ENCODE results near the gene CNTN6. TPM values are rescaled to one million over a fixed set of nuclear protein-coding genes. Genes with fewer than 3 reads are reported as not detected.

CNTN6 gene
- total and polyA plus RNA-seq, 12 donors = 0.01 to 0.22 (median 0.11) TPM; not detected in 9

DNA sequence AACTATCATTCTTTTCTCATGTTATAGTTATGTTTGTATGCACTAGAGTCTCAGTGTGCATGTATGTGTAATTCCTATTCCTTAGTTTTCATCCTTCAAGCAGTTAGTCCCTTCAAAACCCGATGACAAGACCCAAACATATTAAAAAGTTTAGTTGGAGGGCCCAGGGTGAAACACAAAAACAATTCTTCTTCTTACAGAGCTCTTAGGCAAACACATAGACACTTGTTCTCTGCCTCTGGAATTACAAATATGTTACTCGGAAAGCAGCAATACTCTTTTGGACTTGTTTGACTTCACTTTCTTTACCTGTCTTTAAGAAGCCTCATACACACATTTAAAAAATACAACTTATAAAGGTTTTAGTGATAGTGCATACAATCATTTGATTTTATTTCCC is 763 bp upstream of the CNTN6 start:
- DNase-seq = no peak
- ATAC-seq = no peak
- 66 to 72% methylated on average over 2 of the region's 2 CpGs for WGBS, 2 donors
- Histone ChIP-seq H3K9me3 (peaks cover 0 to 8% (median 0%) of the 10 kb centered on the region in 11 donors), H3K36me3 (no peaks in the 10 kb centered on the region), H3K4me1 (no peaks in the 10 kb centered on the region), H3K27ac (no peak overlapping the region), H3K27me3 (peaks cover 0 to 28% (median 0%) of the 10 kb centered on the region in 7 donors), H3K4me3 (no peak overlapping the region)
- intact Hi-C loops (cut with DNase I) = no loop called here
- no peak for TF ChIP-seq CTCF (IDR thresholded peaks at IDR 0.05)

DNA sequence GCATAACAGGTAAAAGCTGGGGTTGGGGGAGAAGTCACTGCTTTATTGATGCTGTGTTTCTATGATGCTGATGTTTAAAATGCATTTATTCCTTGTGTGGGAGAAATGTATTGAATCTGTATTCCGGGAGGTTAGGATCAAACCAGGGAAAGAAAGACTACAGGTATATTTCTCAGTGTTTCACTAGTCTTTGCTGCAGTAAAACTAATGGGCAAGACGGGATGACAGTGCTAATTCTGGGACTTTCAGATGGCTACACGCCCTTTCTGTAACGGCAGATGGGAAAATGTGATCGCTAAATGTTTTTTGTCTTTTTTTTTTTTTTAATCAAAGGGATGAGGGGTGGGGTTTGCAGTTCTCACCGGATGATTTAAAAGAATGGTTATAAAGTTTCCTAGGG is 393 bp downstream of the CNTN6 start:
- Histone ChIP-seq H3K27ac (no peak overlapping the region), H3K4me3 (no peak overlapping the region), H3K36me3 (no peaks in the 10 kb centered on the region), H3K4me1 (no peaks in the 10 kb centered on the region), H3K27me3 (peaks cover 0 to 28% (median 0%) of the 10 kb centered on the region in 7 donors), H3K9me3 (peaks cover 0 to 8% (median 0%) of the 10 kb centered on the region in 11 donors)
- no peak for TF ChIP-seq CTCF (IDR thresholded peaks at IDR 0.05)
- DNase-seq = no peak
- intact Hi-C loops (cut with DNase I) = no loop called here
- no peak for ATAC-seq
- WGBS, 2 donors = 36 to 38% methylated on average over 6 of the region's 6 CpGs

DNA sequence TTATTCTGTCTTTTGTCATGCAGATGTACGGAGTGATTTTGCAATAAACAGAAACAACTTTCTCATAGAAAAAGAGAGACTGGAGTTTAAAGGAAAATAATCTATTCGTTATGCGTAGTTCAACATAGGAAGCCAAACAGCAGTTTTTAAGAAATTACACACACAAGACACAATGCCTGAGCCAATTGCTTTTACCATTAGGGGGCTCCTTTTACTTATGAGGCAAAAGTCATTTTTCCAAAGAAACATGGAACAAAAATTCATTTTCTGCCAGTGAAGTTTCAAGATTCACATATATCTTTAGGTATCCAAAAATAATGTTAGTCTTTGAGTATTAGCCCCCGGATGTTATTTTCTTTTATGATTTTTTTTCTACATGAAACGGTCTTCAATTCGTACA is 10.7 kb downstream of the CNTN6 start:
- WGBS, 2 donors = 80 to 83% methylated on average over 6 of the region's 6 CpGs
- no peak overlapping the region for H3K27ac ChIP-seq
- no peaks in the 10 kb centered on the region for H3K36me3 ChIP-seq
- DNase-seq (no peak), ATAC-seq (no peak)
- intact Hi-C loops (cut with DNase I) = no loop called here
- peaks cover 0 to 18% (median 0%) of the 10 kb centered on the region in 11 donors for H3K9me3 ChIP-seq
- H3K27me3 ChIP-seq = no peaks in the 10 kb centered on the region
- no peak for TF ChIP-seq CTCF (IDR thresholded peaks at IDR 0.05)
- no peak overlapping the region for H3K4me3 ChIP-seq
- H3K4me1 ChIP-seq = no peaks in the 10 kb centered on the region

- no peak for ATAC-seq
- Histone ChIP-seq H3K9me3 (no peaks in the 10 kb centered on the region), H3K4me1 (no peaks in the 10 kb centered on the region), H3K27me3 (no peaks in the 10 kb centered on the region), H3K36me3 (no peaks in the 10 kb centered on the region), H3K4me3 (no peak overlapping the region), H3K27ac (no peak overlapping the region)
- TF ChIP-seq CTCF (IDR thresholded peaks at IDR 0.05) = no peak
- 74 to 77% methylated on average over 8 of the region's 8 CpGs for WGBS, 2 donors
- intact Hi-C loops (cut with DNase I) = no loop called here
- DNase-seq = no peak
Observed at GRCh38 chr3:1117843-1118473, 25.1 kb downstream of the CNTN6 start.

All from heart right ventricle (tissue), 16 donors.